ENCODE results near the gene PRRC2A.

Gene PRRC2A

GRCh38 chr6:31575335-31575901, 45.1 kb upstream of the PRRC2A start, which contains the start of gene TNF:
Gene TNF, plus strand, starts transcription at chr6:31575565. Its CDS starts 177 bp downstream, at chr6:31575742.
- peak within 1 kb of the TSS; percentile 37 for H3K4me3 ChIP-seq (ENCODE audit: low read depth, low read length)
- H3K4me1 ChIP-seq: no peaks in the 10 kb centered on the region
- H2AFZ ChIP-seq: no peak within 1 kb of the TSS
- no peaks in the 10 kb centered on the region for H3K9me3 ChIP-seq (ENCODE audit: control insufficient read depth, low read length)
- H3K4me2 ChIP-seq (ENCODE audit: low read length): no peak within 1 kb of the TSS
- no peaks in the 10 kb centered on the region for H3K36me3 ChIP-seq (ENCODE audit: control insufficient read depth, insufficient read depth, low read length)
- no peaks in the 10 kb centered on the region for H3K27me3 ChIP-seq (ENCODE audit: control insufficient read depth, insufficient read depth, low read length)
- H3K79me2 ChIP-seq: no peaks in the 10 kb centered on the region
- no peak within 1 kb of the TSS for H3K9ac ChIP-seq
- TF ChIP-seq, protein P1, sequence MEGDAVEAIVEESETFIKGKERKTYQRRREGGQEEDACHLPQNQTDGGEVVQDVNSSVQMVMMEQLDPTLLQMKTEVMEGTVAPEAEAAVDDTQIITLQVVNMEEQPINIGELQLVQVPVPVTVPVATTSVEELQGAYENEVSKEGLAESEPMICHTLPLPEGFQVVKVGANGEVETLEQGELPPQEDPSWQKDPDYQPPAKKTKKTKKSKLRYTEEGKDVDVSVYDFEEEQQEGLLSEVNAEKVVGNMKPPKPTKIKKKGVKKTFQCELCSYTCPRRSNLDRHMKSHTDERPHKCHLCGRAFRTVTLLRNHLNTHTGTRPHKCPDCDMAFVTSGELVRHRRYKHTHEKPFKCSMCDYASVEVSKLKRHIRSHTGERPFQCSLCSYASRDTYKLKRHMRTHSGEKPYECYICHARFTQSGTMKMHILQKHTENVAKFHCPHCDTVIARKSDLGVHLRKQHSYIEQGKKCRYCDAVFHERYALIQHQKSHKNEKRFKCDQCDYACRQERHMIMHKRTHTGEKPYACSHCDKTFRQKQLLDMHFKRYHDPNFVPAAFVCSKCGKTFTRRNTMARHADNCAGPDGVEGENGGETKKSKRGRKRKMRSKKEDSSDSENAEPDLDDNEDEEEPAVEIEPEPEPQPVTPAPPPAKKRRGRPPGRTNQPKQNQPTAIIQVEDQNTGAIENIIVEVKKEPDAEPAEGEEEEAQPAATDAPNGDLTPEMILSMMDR (IDR thresholded peaks at IDR 0.05): no peak
- no peak within 1 kb of the TSS for H3K27ac ChIP-seq

DNA sequence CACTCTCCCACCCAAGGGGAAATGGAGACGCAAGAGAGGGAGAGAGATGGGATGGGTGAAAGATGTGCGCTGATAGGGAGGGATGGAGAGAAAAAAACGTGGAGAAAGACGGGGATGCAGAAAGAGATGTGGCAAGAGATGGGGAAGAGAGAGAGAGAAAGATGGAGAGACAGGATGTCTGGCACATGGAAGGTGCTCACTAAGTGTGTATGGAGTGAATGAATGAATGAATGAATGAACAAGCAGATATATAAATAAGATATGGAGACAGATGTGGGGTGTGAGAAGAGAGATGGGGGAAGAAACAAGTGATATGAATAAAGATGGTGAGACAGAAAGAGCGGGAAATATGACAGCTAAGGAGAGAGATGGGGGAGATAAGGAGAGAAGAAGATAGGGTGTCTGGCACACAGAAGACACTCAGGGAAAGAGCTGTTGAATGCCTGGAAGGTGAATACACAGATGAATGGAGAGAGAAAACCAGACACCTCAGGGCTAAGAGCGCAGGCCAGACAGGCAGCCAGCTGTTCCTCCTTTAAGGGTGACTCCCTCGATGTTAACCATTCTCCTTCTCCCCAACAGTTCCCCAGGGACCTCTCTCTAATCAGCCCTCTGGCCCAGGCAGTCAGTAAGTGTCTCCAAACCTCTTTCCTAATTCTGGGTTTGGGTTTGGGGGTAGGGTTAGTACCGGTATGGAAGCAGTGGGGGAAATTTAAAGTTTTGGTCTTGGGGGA, 44.4 kb upstream of the PRRC2A start:
- no peaks in the 10 kb centered on the region for H3K27me3 ChIP-seq (ENCODE audit: control insufficient read depth, insufficient read depth, low read length)
- no peaks in the 10 kb centered on the region for H3K36me3 ChIP-seq (ENCODE audit: control insufficient read depth, insufficient read depth, low read length)
- no peak overlapping the region for H2AFZ ChIP-seq
- no peak overlapping the region for H3K4me2 ChIP-seq (ENCODE audit: low read length)
- peak overlapping the region; percentile 37 for H3K4me3 ChIP-seq (ENCODE audit: low read depth, low read length)
- H3K9me3 ChIP-seq (ENCODE audit: control insufficient read depth, low read length): no peaks in the 10 kb centered on the region
- TF ChIP-seq, protein P1 (IDR thresholded peaks at IDR 0.05): no peak
- H3K9ac ChIP-seq: no peak overlapping the region
- no peaks in the 10 kb centered on the region for H3K79me2 ChIP-seq
- H3K27ac ChIP-seq: no peak overlapping the region
- no peaks in the 10 kb centered on the region for H3K4me1 ChIP-seq

GRCh38 chr6:31576897-31577578, 43.5 kb upstream of the PRRC2A start:
- Histone ChIP-seq H3K9me3 (ENCODE audit: control insufficient read depth, low read length) (no peaks in the 10 kb centered on the region), H3K36me3 (ENCODE audit: control insufficient read depth, insufficient read depth, low read length) (no peaks in the 10 kb centered on the region), H2AFZ (no peak overlapping the region), H3K27ac (no peak overlapping the region), H3K4me2 (ENCODE audit: low read length) (no peak overlapping the region), H3K4me3 (ENCODE audit: low read depth, low read length) (no peak overlapping the region), H3K9ac (no peak overlapping the region), H3K79me2 (no peaks in the 10 kb centered on the region), H3K4me1 (no peaks in the 10 kb centered on the region), H3K27me3 (ENCODE audit: control insufficient read depth, insufficient read depth, low read length) (no peaks in the 10 kb centered on the region)
- TF ChIP-seq, protein P1 (IDR thresholded peaks at IDR 0.05): no peak

DNA sequence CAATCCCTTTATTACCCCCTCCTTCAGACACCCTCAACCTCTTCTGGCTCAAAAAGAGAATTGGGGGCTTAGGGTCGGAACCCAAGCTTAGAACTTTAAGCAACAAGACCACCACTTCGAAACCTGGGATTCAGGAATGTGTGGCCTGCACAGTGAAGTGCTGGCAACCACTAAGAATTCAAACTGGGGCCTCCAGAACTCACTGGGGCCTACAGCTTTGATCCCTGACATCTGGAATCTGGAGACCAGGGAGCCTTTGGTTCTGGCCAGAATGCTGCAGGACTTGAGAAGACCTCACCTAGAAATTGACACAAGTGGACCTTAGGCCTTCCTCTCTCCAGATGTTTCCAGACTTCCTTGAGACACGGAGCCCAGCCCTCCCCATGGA, 42.9 kb upstream of the PRRC2A start:
- TF ChIP-seq, protein P1 (IDR thresholded peaks at IDR 0.05): no peak
- H3K4me1 ChIP-seq: no peaks in the 10 kb centered on the region

More for the DNA sequence above, 42.9 kb upstream of the PRRC2A start:
- H3K9ac ChIP-seq: no peak overlapping the region
- H3K79me2 ChIP-seq: no peaks in the 10 kb centered on the region
- H3K36me3 ChIP-seq (ENCODE audit: control insufficient read depth, insufficient read depth, low read length): no peaks in the 10 kb centered on the region
- no peak overlapping the region for H3K27ac ChIP-seq
- no peak overlapping the region for H3K4me2 ChIP-seq (ENCODE audit: low read length)
- no peaks in the 10 kb centered on the region for H3K27me3 ChIP-seq (ENCODE audit: control insufficient read depth, insufficient read depth, low read length)
- no peaks in the 10 kb centered on the region for H3K9me3 ChIP-seq (ENCODE audit: control insufficient read depth, low read length)
- H2AFZ ChIP-seq: no peak overlapping the region
- no peak overlapping the region for H3K4me3 ChIP-seq (ENCODE audit: low read depth, low read length)
